ENCODE data around the gene RASA2. TPM values are rescaled to one million over a fixed set of nuclear protein-coding genes. Genes with fewer than 3 reads are reported as not detected.

RASA2 gene
- polyA plus RNA-seq, 1 donor (not counting 4 experiments of a cell fraction or from before 2014, with no cell fraction given), result 10.3 TPM

DNA sequence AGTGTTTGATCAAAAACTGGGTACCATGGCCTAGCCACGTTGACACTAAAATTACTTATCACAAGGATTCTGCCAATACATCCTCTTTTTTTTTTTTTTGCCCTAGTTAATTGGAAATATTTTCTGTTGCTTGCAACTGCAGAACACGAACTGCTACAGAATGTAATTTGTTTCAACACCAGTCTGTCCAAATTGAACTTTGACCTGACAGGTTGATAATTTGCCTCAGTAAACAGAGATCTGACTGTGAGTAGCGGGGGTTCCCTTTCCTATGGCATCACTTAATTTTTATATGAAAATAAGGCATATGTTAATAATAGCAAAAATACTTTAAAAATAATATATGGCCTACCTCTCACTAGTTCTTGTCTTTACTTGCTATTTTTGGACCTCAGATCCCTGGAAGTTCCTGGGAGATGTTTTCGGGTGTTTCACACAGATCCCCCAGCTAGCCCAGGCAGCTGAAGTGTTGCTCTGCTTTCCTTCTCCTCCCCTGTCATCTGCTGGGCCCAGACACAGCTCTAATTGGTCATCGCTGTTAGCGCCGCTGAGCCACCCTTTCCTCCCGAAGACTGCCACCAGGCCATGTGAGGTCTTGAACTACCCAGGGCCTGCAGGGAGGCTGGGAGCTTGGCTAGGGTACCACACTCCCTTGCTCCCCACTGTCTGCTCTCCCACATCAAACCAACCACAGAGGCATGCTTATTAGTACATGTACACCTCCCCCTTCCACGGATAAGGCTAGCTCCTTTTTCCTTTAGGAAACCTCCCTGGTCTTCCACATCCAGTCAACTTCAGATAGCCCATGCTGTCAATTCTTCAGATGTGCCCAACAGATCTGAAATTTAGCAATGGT lies 161.5 kb downstream of the RASA2 start:
- Histone ChIP-seq H3K4me3 (ENCODE audit: control insufficient read depth in 2 of 3, extremely low read depth in 1 of 3, insufficient read depth in 2 of 3, low read depth in 1 of 3, low read length in 3 of 3) (no peak overlapping the region), H3K9me3 (ENCODE audit: control insufficient read depth, low read depth, low read length) (no peaks in the 10 kb centered on the region), H3K36me3 (ENCODE audit: control insufficient read depth in 2 of 2, extremely low read depth in 1 of 2, insufficient read depth in 2 of 2, low read length in 2 of 2) (no peaks in the 10 kb centered on the region), H3K9ac (ENCODE audit: control insufficient read depth, extremely low read depth, insufficient read depth, low read length) (no peak overlapping the region), H3K4me2 (ENCODE audit: control insufficient read depth, extremely low read depth, insufficient read depth, low read depth, low read length) (no peak overlapping the region), H3K79me2 (ENCODE audit: control insufficient read depth, insufficient read depth, low read length) (no peaks in the 10 kb centered on the region), H3K9me1 (ENCODE audit: control insufficient read depth, extremely low read depth, insufficient read depth, low read length) (no peaks in the 10 kb centered on the region), H3K4me1 (ENCODE audit: control insufficient read depth, extremely low read depth, insufficient read depth, low read length) (peaks cover 2% of the 10 kb centered on the region), H2AFZ (ENCODE audit: control insufficient read depth, low read length) (no peak overlapping the region), H4K20me1 (ENCODE audit: control insufficient read depth, extremely low read depth, insufficient read depth, low read length) (no peaks in the 10 kb centered on the region), H3K27ac (ENCODE audit: control insufficient read depth, insufficient read depth, low read length) (no peak overlapping the region), H3K27me3 (ENCODE audit: control insufficient read depth, extremely low read depth, insufficient read depth, low read length) (peaks cover 3% of the 10 kb centered on the region)
- DNase-seq (ENCODE audit: low read depth, low spot score), result no peak
- TF ChIP-seq, protein P1, sequence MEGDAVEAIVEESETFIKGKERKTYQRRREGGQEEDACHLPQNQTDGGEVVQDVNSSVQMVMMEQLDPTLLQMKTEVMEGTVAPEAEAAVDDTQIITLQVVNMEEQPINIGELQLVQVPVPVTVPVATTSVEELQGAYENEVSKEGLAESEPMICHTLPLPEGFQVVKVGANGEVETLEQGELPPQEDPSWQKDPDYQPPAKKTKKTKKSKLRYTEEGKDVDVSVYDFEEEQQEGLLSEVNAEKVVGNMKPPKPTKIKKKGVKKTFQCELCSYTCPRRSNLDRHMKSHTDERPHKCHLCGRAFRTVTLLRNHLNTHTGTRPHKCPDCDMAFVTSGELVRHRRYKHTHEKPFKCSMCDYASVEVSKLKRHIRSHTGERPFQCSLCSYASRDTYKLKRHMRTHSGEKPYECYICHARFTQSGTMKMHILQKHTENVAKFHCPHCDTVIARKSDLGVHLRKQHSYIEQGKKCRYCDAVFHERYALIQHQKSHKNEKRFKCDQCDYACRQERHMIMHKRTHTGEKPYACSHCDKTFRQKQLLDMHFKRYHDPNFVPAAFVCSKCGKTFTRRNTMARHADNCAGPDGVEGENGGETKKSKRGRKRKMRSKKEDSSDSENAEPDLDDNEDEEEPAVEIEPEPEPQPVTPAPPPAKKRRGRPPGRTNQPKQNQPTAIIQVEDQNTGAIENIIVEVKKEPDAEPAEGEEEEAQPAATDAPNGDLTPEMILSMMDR (optimal IDR thresholded peaks at IDR 0.05 in 1 of 3, IDR thresholded peaks at IDR 0.05 in 1 of 3, conservative IDR thresholded peaks at IDR 0.05 in 1 of 3; ENCODE audit: extremely low read depth in 1 of 3, insufficient read depth in 2 of 3, low read length in 3 of 3), result no peak
- no peak for FAIRE-seq
- dilution Hi-C loops (cut with MboI; ENCODE audit: extremely low pct_ligation_motif_present, low sequenced_read_pairs), result no loop called here

DNA sequence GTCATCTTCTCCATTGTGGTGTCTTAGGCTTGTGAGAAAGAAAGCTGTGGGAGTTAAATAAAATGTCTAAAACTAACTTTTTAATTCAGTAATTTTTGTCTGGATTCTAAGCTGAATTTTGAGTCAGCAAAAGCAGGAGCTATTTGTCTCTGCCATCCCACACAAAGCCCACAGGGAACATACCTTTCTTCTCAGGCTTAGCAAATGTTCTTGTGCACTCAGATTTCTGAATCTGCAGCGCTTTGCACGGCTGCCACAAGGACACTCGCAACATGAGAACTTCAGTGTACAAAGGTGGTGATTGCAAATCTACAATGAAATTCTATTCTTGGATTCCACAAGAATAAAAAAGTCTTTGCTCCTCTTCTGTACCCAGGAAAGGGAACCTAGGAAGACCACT lies 163.0 kb downstream of the RASA2 start:
- H3K36me3 ChIP-seq (ENCODE audit: control insufficient read depth in 2 of 2, extremely low read depth in 1 of 2, insufficient read depth in 2 of 2, low read length in 2 of 2), result no peaks in the 10 kb centered on the region
- dilution Hi-C loops (cut with MboI; ENCODE audit: extremely low pct_ligation_motif_present, low sequenced_read_pairs), result no loop called here
- no peak for FAIRE-seq

More for the DNA sequence above, 163.0 kb downstream of the RASA2 start:
- H3K79me2 ChIP-seq (ENCODE audit: control insufficient read depth, insufficient read depth, low read length), result no peaks in the 10 kb centered on the region
- no peaks in the 10 kb centered on the region for H3K9me3 ChIP-seq (ENCODE audit: control insufficient read depth, low read depth, low read length)
- no peaks in the 10 kb centered on the region for H4K20me1 ChIP-seq (ENCODE audit: control insufficient read depth, extremely low read depth, insufficient read depth, low read length)
- no peaks in the 10 kb centered on the region for H3K4me1 ChIP-seq (ENCODE audit: control insufficient read depth, extremely low read depth, insufficient read depth, low read length)
- H3K27ac ChIP-seq (ENCODE audit: control insufficient read depth, insufficient read depth, low read length), result no peak overlapping the region
- no peak overlapping the region for H3K4me3 ChIP-seq (ENCODE audit: control insufficient read depth in 2 of 3, extremely low read depth in 1 of 3, insufficient read depth in 2 of 3, low read depth in 1 of 3, low read length in 3 of 3)
- no peaks in the 10 kb centered on the region for H3K9me1 ChIP-seq (ENCODE audit: control insufficient read depth, extremely low read depth, insufficient read depth, low read length)
- DNase-seq (ENCODE audit: low read depth, low spot score), result no peak
- H3K9ac ChIP-seq (ENCODE audit: control insufficient read depth, extremely low read depth, insufficient read depth, low read length), result no peak overlapping the region
- peaks cover 3% of the 10 kb centered on the region for H3K27me3 ChIP-seq (ENCODE audit: control insufficient read depth, extremely low read depth, insufficient read depth, low read length)
- no peak overlapping the region for H3K4me2 ChIP-seq (ENCODE audit: control insufficient read depth, extremely low read depth, insufficient read depth, low read depth, low read length)
- TF ChIP-seq, protein P1 (optimal IDR thresholded peaks at IDR 0.05 in 1 of 3, IDR thresholded peaks at IDR 0.05 in 1 of 3, conservative IDR thresholded peaks at IDR 0.05 in 1 of 3; ENCODE audit: extremely low read depth in 1 of 3, insufficient read depth in 2 of 3, low read length in 3 of 3), result no peak
- TF ChIP-seq EZH2 (IDR thresholded peaks at IDR 0.05; ENCODE audit: low read length), result no peak
- no peak overlapping the region for H2AFZ ChIP-seq (ENCODE audit: control insufficient read depth, low read length)
